Sigmoid colon (tissue), 7 donors: ENCODE results near the gene SUN2. TPM values are rescaled to one million over a fixed set of nuclear protein-coding genes. Genes with fewer than 3 reads are reported as not detected.
A peak's percentile ranks its signal among the peaks of the same experiment; 100 is the strongest.

ENCODE experiments used
- DNase-seq: peaks from one replicate; pipeline ENCODE4 v3.0.0-alpha.2; 2019
- H3K27ac ChIP-seq, 4 donors: fragments of 200-600 bp; sonication (generic); one replicate each; pipeline ENCODE4 v1.5.1; 2016 to 2019; ENCODE audit warnings: mild to moderate bottlenecking in 1 of 4
- H3K27me3 ChIP-seq, 3 donors: fragments of 200-600 bp; sonication (generic); one replicate each; pipeline ENCODE4 v1.5.1; 2019; ENCODE audit warnings: mild to moderate bottlenecking in 1 of 3
- H3K36me3 ChIP-seq, 4 donors: fragments of 200-600 bp; sonication (generic); one replicate each; pipeline ENCODE4 v1.5.1; 2016 to 2019
- H3K4me1 ChIP-seq, 4 donors: fragments of 200-600 bp; sonication (generic); one replicate each; pipeline ENCODE4 v1.5.1; 2017 to 2019
- H3K4me3 ChIP-seq, 4 donors: fragments of 200-600 bp; sonication (generic); one replicate each; pipeline ENCODE4 v1.5.1; 2017 to 2019; ENCODE audit warnings: mild to moderate bottlenecking in 2 of 4, moderate library complexity in 1 of 4
- H3K9me3 ChIP-seq, 4 donors: fragments of 200-600 bp in 3 of 4; sonication (generic) in 3 of 4; one replicate each; pipeline versions ENCODE4 v1.5.1 to v1.6.1; 2013 to 2019
- EP300 ChIP-seq, 4 donors: sonication (generic); formaldehyde crosslinking; IDR thresholded peaks; one replicate each; pipeline ENCODE4 v1.6.1; 2017; ENCODE audit warnings: antibody characterized with exemption in 4 of 4
- POLR2A ChIP-seq, 2 donors: fragments of 450-650 bp; IDR thresholded peaks; one replicate each; pipeline ENCODE4 v1.6.1; 2016; ENCODE audit warnings: antibody characterized with exemption in 2 of 2, mild to moderate bottlenecking in 2 of 2, moderate library complexity in 2 of 2
- POLR2AphosphoS5 ChIP-seq, 4 donors: sonication (generic); formaldehyde crosslinking; IDR thresholded peaks; one replicate each; pipeline ENCODE4 v1.6.1; 2017; ENCODE audit warnings: antibody characterized with exemption in 4 of 4
- WGBS, 2 donors: extraction: QIAGEN DNeasy Blood & Tissue Kit; methylation state at CpG; one replicate each; pipeline ENCODE4 v1.1.7; 2013; 5-methylcytosine and 5-hydroxymethylcytosine counted together
- intact Hi-C: fragments of 100-400 bp; cut with DNase I; formaldehyde crosslinking; loops from one replicate; pipeline ENCODE4 v1.15.1; 2023
- polyA plus RNA-seq, 3 donors: library from polyadenylated mRNA; stranded (reverse); fragments of 200-250 nt; gene quantifications; one replicate each; pipeline ENCODE4 v1.2.3, GENCODE V29; 2013
- total RNA-seq, 4 donors: library from RNA; depleted of rRNA; stranded (reverse); fragments of >200 nt; gene quantifications; one replicate each; pipeline ENCODE4 v1.1.0, GENCODE V29; 2016
- TF ChIP-seq, protein P1 (sequence below), 4 experiments: fragments of 450-650 bp in 3 of 4; fragments of 200-600 bp in 1 of 4; IDR thresholded peaks; one replicate each; pipeline ENCODE4 v1.5.1; 2016 to 2019; ENCODE audit warnings: antibody characterized with exemption in 4 of 4, mild to moderate bottlenecking in 3 of 4, moderate library complexity in 2 of 4
- donor health status: healthy with polysubstance abuse.
- donor health status: Bipolar disorder and iron deficiency.
- donor health status: healthy.

SUN2 gene
- total and polyA plus RNA-seq, 7 donors, result 9.2 to 319 (median 255) TPM

DNA sequence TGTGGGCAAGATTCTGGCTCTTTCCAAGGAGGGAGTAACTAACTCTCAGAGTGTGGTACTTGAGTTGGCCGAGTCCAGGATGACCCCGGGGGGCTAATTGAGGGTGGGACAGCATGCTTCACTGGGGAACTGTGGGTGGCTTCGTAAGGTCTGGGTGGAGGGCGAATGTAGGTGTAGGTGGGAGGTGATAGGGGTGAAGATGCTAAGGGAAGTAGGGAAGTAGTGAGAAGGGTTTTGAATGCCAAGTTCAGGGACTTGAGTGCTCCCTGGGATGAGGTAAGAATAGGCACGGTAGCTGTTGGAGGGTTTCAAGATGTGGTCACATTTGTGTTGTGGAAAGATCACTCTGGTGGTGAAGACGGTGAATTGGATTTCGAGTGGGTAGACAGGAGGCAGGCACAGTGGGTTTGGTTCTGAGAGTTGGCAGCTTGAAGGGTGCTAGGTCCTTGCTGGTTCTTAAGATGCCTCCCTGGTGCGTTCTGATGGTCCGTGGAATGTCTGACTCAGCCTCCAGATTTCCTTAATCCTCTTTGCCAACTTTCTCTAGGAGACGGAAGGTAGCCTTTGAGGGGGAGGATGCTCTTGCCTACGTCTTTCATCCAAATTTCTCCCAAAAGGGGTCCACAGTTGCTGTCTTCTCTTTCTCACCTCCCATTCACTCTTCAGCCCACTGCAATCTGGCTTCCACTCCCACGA is 40.6 kb upstream of the SUN2 start:
- H3K27ac ChIP-seq, result no peak overlapping the region
- H3K27me3 ChIP-seq, result peaks cover 0 to 3% (median 0%) of the 10 kb centered on the region in 3 donors
- intact Hi-C loops, result no loop called here
- no peak overlapping the region for H3K4me3 ChIP-seq
- H3K4me1 ChIP-seq, result peaks cover 0 to 12% (median 9%) of the 10 kb centered on the region in 4 donors
- H3K36me3 ChIP-seq, result no peaks in the 10 kb centered on the region
- no peaks in the 10 kb centered on the region for H3K9me3 ChIP-seq
- no peak for DNase-seq
- WGBS, 2 donors, result 83 to 88% methylated on average over 12 of the region's 12 CpGs
- TF ChIP-seq POLR2AphosphoS5 (IDR thresholded peaks at IDR 0.05), result no peak
- no peak for TF ChIP-seq EP300 (IDR thresholded peaks at IDR 0.05)
- no peak for TF ChIP-seq POLR2A (IDR thresholded peaks at IDR 0.05)
- TF ChIP-seq, protein P1, sequence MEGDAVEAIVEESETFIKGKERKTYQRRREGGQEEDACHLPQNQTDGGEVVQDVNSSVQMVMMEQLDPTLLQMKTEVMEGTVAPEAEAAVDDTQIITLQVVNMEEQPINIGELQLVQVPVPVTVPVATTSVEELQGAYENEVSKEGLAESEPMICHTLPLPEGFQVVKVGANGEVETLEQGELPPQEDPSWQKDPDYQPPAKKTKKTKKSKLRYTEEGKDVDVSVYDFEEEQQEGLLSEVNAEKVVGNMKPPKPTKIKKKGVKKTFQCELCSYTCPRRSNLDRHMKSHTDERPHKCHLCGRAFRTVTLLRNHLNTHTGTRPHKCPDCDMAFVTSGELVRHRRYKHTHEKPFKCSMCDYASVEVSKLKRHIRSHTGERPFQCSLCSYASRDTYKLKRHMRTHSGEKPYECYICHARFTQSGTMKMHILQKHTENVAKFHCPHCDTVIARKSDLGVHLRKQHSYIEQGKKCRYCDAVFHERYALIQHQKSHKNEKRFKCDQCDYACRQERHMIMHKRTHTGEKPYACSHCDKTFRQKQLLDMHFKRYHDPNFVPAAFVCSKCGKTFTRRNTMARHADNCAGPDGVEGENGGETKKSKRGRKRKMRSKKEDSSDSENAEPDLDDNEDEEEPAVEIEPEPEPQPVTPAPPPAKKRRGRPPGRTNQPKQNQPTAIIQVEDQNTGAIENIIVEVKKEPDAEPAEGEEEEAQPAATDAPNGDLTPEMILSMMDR (IDR thresholded peaks at IDR 0.05), result no peak

DNA sequence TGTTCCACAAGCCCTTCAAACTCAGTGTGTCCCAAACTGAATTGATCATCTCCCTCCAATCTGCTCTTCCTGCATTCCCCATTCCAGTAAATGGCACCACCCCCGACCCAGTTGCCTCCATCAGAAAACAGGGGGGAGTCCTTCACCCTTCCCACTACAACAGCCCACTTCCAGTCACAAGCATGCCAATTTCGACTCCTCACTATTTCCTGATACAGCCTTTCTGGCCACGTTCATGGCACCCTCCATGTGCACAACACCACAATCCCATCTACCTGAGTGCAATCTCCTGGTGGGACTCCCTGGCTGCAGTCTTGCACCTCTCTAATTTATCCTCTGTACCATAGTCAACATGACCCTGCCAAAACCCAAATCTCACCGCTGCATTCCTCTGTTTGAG is 39.8 kb upstream of the SUN2 start:
- Histone ChIP-seq H3K27me3 (no peaks in the 10 kb centered on the region), H3K36me3 (peaks cover 0 to 3% (median 0%) of the 10 kb centered on the region in 4 donors), H3K4me3 (no peak overlapping the region), H3K4me1 (peaks cover 0 to 12% (median 9%) of the 10 kb centered on the region in 4 donors), H3K9me3 (no peaks in the 10 kb centered on the region), H3K27ac (no peak overlapping the region)
- no peak for TF ChIP-seq POLR2AphosphoS5 (IDR thresholded peaks at IDR 0.05)
- TF ChIP-seq POLR2A (IDR thresholded peaks at IDR 0.05), result no peak
- TF ChIP-seq, protein P1 (IDR thresholded peaks at IDR 0.05), result no peak
- TF ChIP-seq EP300 (IDR thresholded peaks at IDR 0.05), result no peak
- DNase-seq, result peak; percentile 24
- intact Hi-C loops, result no loop called here
- WGBS, 2 donors, result 66 to 74% methylated on average over 4 of the region's 4 CpGs

DNA sequence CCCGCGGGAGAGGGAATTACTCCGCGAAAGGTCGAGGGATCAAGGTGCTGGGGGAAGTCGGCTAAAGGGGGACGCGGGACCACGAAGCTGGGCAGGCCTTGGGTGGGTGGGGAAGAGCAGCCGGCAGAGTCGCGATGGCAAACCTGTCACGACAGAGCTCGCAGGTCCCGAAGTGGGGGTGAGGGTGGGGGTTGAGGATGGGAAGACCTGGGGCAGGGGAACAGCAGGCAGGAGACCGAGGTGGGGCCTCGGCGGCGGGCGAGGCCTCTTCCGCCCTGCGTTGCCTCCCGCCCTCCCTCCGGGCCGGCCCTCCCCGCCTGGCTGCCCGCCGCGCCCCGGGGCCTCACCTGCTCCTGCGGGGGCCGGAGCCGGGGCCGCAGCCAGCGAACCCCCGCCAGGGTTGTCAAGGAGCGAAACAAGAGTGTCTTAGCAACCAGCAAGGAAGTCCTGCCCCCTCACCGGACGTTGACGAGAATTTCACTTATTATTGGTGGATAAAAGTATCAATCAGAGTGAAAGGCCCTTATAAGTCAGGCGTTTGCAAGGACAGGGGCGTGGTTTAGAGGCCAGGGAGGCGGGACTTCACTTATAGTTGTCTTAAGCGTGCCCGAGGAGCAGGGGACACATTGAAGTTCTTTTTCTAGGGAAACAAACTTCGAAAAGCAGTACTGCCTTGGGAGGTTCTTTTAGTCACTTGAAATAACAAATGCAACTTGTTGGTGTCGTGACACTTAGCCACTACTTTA is 38.1 kb upstream of the SUN2 start, which contains the start of gene DNAL4:
TSS of gene DNAL4 (minus strand) at position 423 of the 746 bp plus-strand sequence. CDS start 11,412 bp downstream, outside the sequence.
- peak in 3 of 4 donors; percentile 61 to 69 (median 69) for TF ChIP-seq POLR2AphosphoS5 (IDR thresholded peaks at IDR 0.05)
- TF ChIP-seq, protein P1 (IDR thresholded peaks at IDR 0.05), result no peak
- Histone ChIP-seq H3K4me3 (peak within 1 kb of the TSS; percentile 61 to 94 (median 85)), H3K27ac (peak within 1 kb of the TSS; percentile 82 to 90 (median 84)), H3K4me1 (peaks cover 0 to 15% (median 15%) of the 10 kb centered on the region in 4 donors), H3K36me3 (peaks cover 0 to 13% (median 0%) of the 10 kb centered on the region in 4 donors), H3K9me3 (no peaks in the 10 kb centered on the region), H3K27me3 (no peaks in the 10 kb centered on the region)
- intact Hi-C loops, result loop anchor here (5.0 kb wide), 2 partner anchors 37 to 48 kb away; partner anchors contain the start of genes NPTXR and SUN2
- 0 to 1% methylated on average over 47 of the region's 47 CpGs for WGBS, 2 donors
- peak; percentile 99 for DNase-seq

DNA sequence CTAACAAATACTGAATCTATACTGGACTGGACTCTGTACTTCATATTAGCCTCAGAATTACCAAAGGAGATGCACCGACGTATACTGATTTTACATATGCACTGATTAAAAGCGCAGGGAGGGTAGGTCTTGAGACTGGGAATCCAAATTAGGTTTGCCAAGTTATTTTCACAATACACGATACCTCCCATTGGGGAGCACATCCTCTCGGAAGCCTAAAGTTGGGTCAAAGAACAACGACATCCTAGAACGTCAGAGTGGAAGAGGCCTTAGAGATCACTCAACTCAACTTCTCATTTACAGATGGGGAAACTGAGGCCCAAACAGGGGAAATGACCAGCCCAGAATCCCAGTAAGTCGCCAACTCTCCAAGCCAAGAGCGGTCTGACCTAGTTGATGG is 37.5 kb upstream of the SUN2 start:
- no peaks in the 10 kb centered on the region for H3K9me3 ChIP-seq
- peaks cover 0 to 13% (median 0%) of the 10 kb centered on the region in 4 donors for H3K36me3 ChIP-seq
- peak overlapping the region; percentile 82 to 90 (median 84) for H3K27ac ChIP-seq
- H3K27me3 ChIP-seq, result no peaks in the 10 kb centered on the region
- peak overlapping the region; percentile 61 to 94 (median 85) for H3K4me3 ChIP-seq
- 24 to 30% methylated on average over 9 of the region's 9 CpGs for WGBS, 2 donors
- intact Hi-C loops, result loop anchor here (5.0 kb wide), 2 partner anchors 36 to 49 kb away; partner anchors contain the start of genes NPTXR and SUN2
- H3K4me1 ChIP-seq, result peaks cover 0 to 21% (median 19%) of the 10 kb centered on the region in 4 donors
- TF ChIP-seq EP300 (IDR thresholded peaks at IDR 0.05) (no peak), POLR2AphosphoS5 (IDR thresholded peaks at IDR 0.05) (no peak), POLR2A (IDR thresholded peaks at IDR 0.05) (no peak)
- TF ChIP-seq, protein P1 (IDR thresholded peaks at IDR 0.05), result no peak
- no peak for DNase-seq
